Fibroblast of lung (primary cell): Measurements from ENCODE around the gene TMEM229A. TPM values are rescaled to one million over a fixed set of nuclear protein-coding genes. Genes with fewer than 3 reads are reported as not detected.

Source experiments
- DNase-seq, 2 donors: peaks; one replicate each; pipeline versions ENCODE4 v3.0.0 to v3.0.0-alpha.2; 2010; ENCODE audit warnings: low read depth in 2 of 2
- H2AFZ ChIP-seq: 2 replicates; pipeline ENCODE4 v1.5.1; 2012; ENCODE audit warnings: low read length, control low read depth, inconsistent platforms
- H3K27ac ChIP-seq: 2 replicates; pipeline ENCODE4 v1.5.1; 2011; ENCODE audit warnings: low read length, control low read depth; ENCODE audit not compliant: insufficient read depth
- H3K27me3 ChIP-seq: 2 replicates; pipeline ENCODE4 v1.5.1; 2011; ENCODE audit warnings: mild to moderate bottlenecking, low read length; ENCODE audit not compliant: control insufficient read depth, insufficient read depth
- H3K36me3 ChIP-seq: 2 replicates; pipeline ENCODE4 v1.5.1; 2011; ENCODE audit warnings: low read length; ENCODE audit not compliant: control insufficient read depth, insufficient read depth
- H3K4me1 ChIP-seq: 2 replicates; pipeline ENCODE4 v1.5.1; 2011; ENCODE audit warnings: low read length; ENCODE audit not compliant: control insufficient read depth, insufficient read depth; ENCODE audit errors: extremely low read depth
- H3K4me2 ChIP-seq: 2 replicates; pipeline ENCODE4 v1.5.1; 2011; ENCODE audit warnings: low read length, control low read depth; ENCODE audit not compliant: insufficient read depth; ENCODE audit errors: extremely low read depth
- H3K4me3 ChIP-seq, 4 experiments: fragments of 200-600 bp in 1 of 4; sonication (generic) in 1 of 4; replicated peaks in 1 of 4; 2 replicates each; pipeline ENCODE4 v1.5.1; 2011 to 2016; ENCODE audit warnings: low read length in 4 of 4, low read depth in 3 of 4, mild to moderate bottlenecking in 3 of 4, control low read depth in 2 of 4, inconsistent platforms in 1 of 4, mixed read lengths in 1 of 4; ENCODE audit not compliant: insufficient read depth in 1 of 4; ENCODE audit errors: control extremely low read depth in 1 of 4
- H3K79me2 ChIP-seq: 2 replicates; pipeline ENCODE4 v1.5.1; 2012; ENCODE audit warnings: mild to moderate bottlenecking, low read length, inconsistent platforms; ENCODE audit not compliant: control insufficient read depth, insufficient read depth
- H3K9ac ChIP-seq: 2 replicates; pipeline ENCODE4 v1.5.1; 2011; ENCODE audit warnings: mild to moderate bottlenecking, low read length, control low read depth; ENCODE audit not compliant: insufficient read depth
- H3K9me3 ChIP-seq: 2 replicates; pipeline ENCODE4 v1.5.1; 2012; ENCODE audit warnings: low read depth, low read length; ENCODE audit not compliant: control insufficient read depth, insufficient read depth
- H4K20me1 ChIP-seq: 2 replicates; pipeline ENCODE4 v1.5.1; 2011; ENCODE audit warnings: low read length; ENCODE audit not compliant: control insufficient read depth, insufficient read depth; ENCODE audit errors: extremely low read depth
- CTCF ChIP-seq, 2 donors: IDR thresholded peaks in 1 of 2; conservative IDR thresholded peaks in 1 of 2; 1 replicate in 1 of 2; 2 replicates in 1 of 2; pipeline ENCODE4 v1.5.1; 2011 to 2012; ENCODE audit warnings: low read length in 2 of 2, control low read depth in 1 of 2, inconsistent platforms in 1 of 2, low read depth in 1 of 2, mild to moderate bottlenecking in 1 of 2
- EZH2 ChIP-seq: IDR thresholded peaks from 2 replicates; pipeline ENCODE4 v1.5.1; 2012; ENCODE audit warnings: low read length, control low read depth, mild to moderate bottlenecking; ENCODE audit errors: missing control alignments
- polyA plus RNA-seq, 2 donors: library from polyadenylated mRNA; depleted of rRNA in 1 of 2; stranded (reverse) in 1 of 2; unstranded in 1 of 2; fragments of >200 nt; gene quantifications; 2 replicates each; pipeline ENCODE4 v1.2.1, GENCODE V29; 2011 to 2012; ENCODE audit warnings: missing spikeins in 1 of 2
- total RNA-seq: library from RNA; depleted of rRNA; stranded (reverse); fragments of >200 nt; gene quantifications from 2 replicates; pipeline ENCODE4 v1.2.1, GENCODE V29; 2014

The TMEM229A gene
- total and polyA plus RNA-seq, 2 donors (not counting 1 experiment from before 2014, with no cell fraction given), result not detected

GRCh38 chr7:124076841-124077240 is 44.0 kb upstream of the TMEM229A start:
- Histone ChIP-seq H4K20me1 (no peaks in the 10 kb centered on the region), H3K79me2 (no peaks in the 10 kb centered on the region), H3K9ac (no peak overlapping the region), H3K36me3 (no peaks in the 10 kb centered on the region), H3K4me2 (no peak overlapping the region), H3K27ac (no peak overlapping the region), H3K9me3 (no peaks in the 10 kb centered on the region), H3K27me3 (no peaks in the 10 kb centered on the region), H3K4me1 (peaks cover 2% of the 10 kb centered on the region), H2AFZ (no peak overlapping the region), H3K4me3 (no peak overlapping the region)
- no peak for DNase-seq
- TF ChIP-seq CTCF (conservative IDR thresholded peaks at IDR 0.05 in 1 of 2, IDR thresholded peaks at IDR 0.05 in 1 of 2; ENCODE audit: low read depth in 1 of 2, low read length in 2 of 2) (no peak), EZH2 (no peak)

- H4K20me1 ChIP-seq, result no peaks in the 10 kb centered on the region
- H2AFZ ChIP-seq, result no peak overlapping the region
- TF ChIP-seq CTCF (conservative IDR thresholded peaks at IDR 0.05 in 1 of 2, IDR thresholded peaks at IDR 0.05 in 1 of 2; ENCODE audit: low read depth in 1 of 2, low read length in 2 of 2) (no peak), EZH2 (no peak)
- no peaks in the 10 kb centered on the region for H3K79me2 ChIP-seq
- H3K9me3 ChIP-seq, result no peaks in the 10 kb centered on the region
- H3K9ac ChIP-seq, result no peak overlapping the region
- peaks cover 2% of the 10 kb centered on the region for H3K4me1 ChIP-seq
- no peak overlapping the region for H3K4me3 ChIP-seq
- no peak overlapping the region for H3K4me2 ChIP-seq
- no peaks in the 10 kb centered on the region for H3K27me3 ChIP-seq
- H3K36me3 ChIP-seq, result no peaks in the 10 kb centered on the region
- H3K27ac ChIP-seq, result no peak overlapping the region
- peak in 1 of 2 donors; percentile 72 for DNase-seq
These were observed 41.1 kb upstream of the TMEM229A start for GRCh38 chr7:124074007-124074406.

- DNase-seq, result no peak
- Histone ChIP-seq H2AFZ (no peak overlapping the region), H4K20me1 (no peaks in the 10 kb centered on the region), H3K4me1 (peaks cover 2% of the 10 kb centered on the region), H3K9me3 (no peaks in the 10 kb centered on the region), H3K4me2 (no peak overlapping the region), H3K27ac (no peak overlapping the region), H3K36me3 (no peaks in the 10 kb centered on the region), H3K79me2 (no peaks in the 10 kb centered on the region), H3K4me3 (no peak overlapping the region), H3K9ac (no peak overlapping the region), H3K27me3 (no peaks in the 10 kb centered on the region)
- TF ChIP-seq CTCF (conservative IDR thresholded peaks at IDR 0.05 in 1 of 2, IDR thresholded peaks at IDR 0.05 in 1 of 2; ENCODE audit: low read depth in 1 of 2, low read length in 2 of 2) (no peak), EZH2 (no peak)
These were observed 40.4 kb upstream of the TMEM229A start for GRCh38 chr7:124073310-124073645.
